PFSK-1 (cell line): ENCODE measurements around the gene KLK1.

Source experiments
- FOXP2 ChIP-seq: optimal IDR thresholded peaks from 2 replicates; pipeline ENCODE3; 2011; ENCODE audit warnings: borderline replicate concordance, control low read depth, inconsistent platforms; ENCODE audit not compliant: insufficient read depth; ENCODE audit errors: extremely low read length, extremely low read depth
- POLR2AphosphoS5 ChIP-seq: IDR thresholded peaks from 2 replicates; pipeline ENCODE4 v1.6.1; 2012; ENCODE audit warnings: low read depth, mild to moderate bottlenecking, control low read depth, low read length, moderate library complexity
- SIN3A ChIP-seq: IDR thresholded peaks from 2 replicates; pipeline ENCODE4 v1.6.1; 2012; ENCODE audit warnings: mild to moderate bottlenecking, low read length, moderate library complexity, borderline replicate concordance; ENCODE audit not compliant: insufficient read depth
- TAF1 ChIP-seq: IDR thresholded peaks from 2 replicates; pipeline ENCODE4 v1.6.1; 2012; ENCODE audit warnings: low read length, control low read depth, borderline replicate concordance; ENCODE audit not compliant: insufficient read depth
- TF ChIP-seq, protein P1 (sequence below), 2 experiments: IDR thresholded peaks; 2 replicates each; pipeline versions ENCODE4 v1.6.1 to v1.8.0; 2011 to 2012; ENCODE audit warnings: low read depth in 2 of 2, low read length in 2 of 2, control low read depth in 1 of 2, inconsistent platforms in 1 of 2, mild to moderate bottlenecking in 1 of 2, moderate library complexity in 1 of 2; ENCODE audit not compliant: insufficient read depth in 1 of 2

The KLK1 gene

DNA sequence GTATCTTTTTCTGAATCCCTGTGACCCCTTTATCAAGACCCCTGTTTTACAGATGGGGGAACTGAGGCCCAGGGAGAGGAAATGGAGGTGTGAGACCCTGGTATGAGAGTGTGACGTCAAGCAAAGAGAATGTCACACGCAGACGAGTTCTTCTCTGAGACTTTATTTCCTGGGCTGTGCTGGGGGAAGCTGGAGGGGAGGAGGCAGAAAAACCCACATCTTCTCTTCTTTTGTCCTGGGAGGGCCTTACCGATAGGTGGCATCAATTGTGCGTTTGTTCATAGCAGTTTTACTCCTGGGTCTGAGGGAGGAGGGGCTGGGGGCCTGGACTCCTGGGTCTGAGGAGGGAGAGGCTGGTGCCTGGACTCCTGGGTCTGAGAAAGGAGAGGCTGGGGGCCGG is 14.7 kb upstream of the KLK1 start:
- no peak for TF ChIP-seq SIN3A
- no peak for TF ChIP-seq TAF1
- no peak for TF ChIP-seq FOXP2
- no peak for TF ChIP-seq POLR2AphosphoS5
- TF ChIP-seq, protein P1, sequence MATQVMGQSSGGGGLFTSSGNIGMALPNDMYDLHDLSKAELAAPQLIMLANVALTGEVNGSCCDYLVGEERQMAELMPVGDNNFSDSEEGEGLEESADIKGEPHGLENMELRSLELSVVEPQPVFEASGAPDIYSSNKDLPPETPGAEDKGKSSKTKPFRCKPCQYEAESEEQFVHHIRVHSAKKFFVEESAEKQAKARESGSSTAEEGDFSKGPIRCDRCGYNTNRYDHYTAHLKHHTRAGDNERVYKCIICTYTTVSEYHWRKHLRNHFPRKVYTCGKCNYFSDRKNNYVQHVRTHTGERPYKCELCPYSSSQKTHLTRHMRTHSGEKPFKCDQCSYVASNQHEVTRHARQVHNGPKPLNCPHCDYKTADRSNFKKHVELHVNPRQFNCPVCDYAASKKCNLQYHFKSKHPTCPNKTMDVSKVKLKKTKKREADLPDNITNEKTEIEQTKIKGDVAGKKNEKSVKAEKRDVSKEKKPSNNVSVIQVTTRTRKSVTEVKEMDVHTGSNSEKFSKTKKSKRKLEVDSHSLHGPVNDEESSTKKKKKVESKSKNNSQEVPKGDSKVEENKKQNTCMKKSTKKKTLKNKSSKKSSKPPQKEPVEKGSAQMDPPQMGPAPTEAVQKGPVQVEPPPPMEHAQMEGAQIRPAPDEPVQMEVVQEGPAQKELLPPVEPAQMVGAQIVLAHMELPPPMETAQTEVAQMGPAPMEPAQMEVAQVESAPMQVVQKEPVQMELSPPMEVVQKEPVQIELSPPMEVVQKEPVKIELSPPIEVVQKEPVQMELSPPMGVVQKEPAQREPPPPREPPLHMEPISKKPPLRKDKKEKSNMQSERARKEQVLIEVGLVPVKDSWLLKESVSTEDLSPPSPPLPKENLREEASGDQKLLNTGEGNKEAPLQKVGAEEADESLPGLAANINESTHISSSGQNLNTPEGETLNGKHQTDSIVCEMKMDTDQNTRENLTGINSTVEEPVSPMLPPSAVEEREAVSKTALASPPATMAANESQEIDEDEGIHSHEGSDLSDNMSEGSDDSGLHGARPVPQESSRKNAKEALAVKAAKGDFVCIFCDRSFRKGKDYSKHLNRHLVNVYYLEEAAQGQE (IDR thresholded peaks at IDR 0.05; ENCODE audit: insufficient read depth in 1 of 2, low read depth in 2 of 2, low read length in 2 of 2): no peak

DNA sequence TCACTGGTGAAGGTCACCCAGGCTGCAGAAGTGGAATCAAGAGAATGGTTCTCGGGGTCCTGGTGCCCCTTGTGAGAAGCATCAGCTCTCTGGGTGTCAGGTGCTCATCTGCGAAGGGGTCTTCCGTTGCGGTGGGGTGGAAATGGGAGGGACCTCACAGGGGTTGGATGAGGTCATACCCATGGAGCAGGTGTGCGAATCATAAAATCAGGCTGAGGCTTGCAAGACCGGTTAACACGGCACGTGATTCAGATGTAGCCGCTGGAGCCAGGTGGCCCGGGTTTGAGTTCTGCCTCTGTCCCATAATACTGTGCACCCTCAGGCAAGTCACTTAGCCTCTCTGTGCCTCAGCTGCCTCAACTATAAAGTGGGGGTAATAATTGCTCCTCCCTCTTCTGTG is 13.7 kb upstream of the KLK1 start:
- TF ChIP-seq SIN3A: no peak
- TF ChIP-seq FOXP2: no peak
- TF ChIP-seq, protein P1 (IDR thresholded peaks at IDR 0.05; ENCODE audit: insufficient read depth in 1 of 2, low read depth in 2 of 2, low read length in 2 of 2): no peak
- no peak for TF ChIP-seq POLR2AphosphoS5
- TF ChIP-seq TAF1: no peak

DNA sequence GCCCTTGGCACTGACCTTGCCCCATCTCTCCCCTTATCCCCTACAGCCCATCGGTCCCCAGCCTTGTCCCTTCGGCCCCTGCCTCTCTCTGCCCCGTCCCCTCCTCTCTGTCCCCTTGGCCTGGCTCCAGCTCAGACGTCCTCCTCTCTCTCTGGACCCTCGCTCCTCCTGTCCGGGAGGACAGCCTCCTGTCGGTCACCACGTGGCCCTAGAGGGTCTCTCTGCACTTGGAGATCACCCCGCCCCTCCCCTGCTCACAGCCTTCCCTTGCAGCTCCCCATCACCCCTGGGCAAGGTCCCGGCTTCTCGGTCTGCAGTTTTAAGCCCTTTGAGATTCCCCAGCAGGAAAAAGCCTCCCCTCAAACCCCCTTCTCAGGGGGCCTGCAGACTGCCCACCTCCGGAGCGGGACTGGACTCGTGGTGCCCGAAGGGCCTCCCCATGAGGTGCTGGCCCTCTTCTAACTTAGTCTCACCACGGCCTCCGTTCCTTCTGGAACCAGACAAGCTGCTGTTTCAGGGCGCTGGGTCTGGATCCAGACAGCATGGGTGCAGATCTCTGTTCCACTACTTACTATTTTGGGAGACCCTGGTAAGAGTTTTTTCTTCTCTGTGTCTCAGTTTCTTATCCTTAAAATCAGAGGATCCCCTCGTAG is 13.1 kb upstream of the KLK1 start:
- no peak for TF ChIP-seq SIN3A
- TF ChIP-seq, protein P1 (IDR thresholded peaks at IDR 0.05; ENCODE audit: insufficient read depth in 1 of 2, low read depth in 2 of 2, low read length in 2 of 2): no peak
- TF ChIP-seq TAF1: no peak
- TF ChIP-seq FOXP2: no peak
- no peak for TF ChIP-seq POLR2AphosphoS5

DNA sequence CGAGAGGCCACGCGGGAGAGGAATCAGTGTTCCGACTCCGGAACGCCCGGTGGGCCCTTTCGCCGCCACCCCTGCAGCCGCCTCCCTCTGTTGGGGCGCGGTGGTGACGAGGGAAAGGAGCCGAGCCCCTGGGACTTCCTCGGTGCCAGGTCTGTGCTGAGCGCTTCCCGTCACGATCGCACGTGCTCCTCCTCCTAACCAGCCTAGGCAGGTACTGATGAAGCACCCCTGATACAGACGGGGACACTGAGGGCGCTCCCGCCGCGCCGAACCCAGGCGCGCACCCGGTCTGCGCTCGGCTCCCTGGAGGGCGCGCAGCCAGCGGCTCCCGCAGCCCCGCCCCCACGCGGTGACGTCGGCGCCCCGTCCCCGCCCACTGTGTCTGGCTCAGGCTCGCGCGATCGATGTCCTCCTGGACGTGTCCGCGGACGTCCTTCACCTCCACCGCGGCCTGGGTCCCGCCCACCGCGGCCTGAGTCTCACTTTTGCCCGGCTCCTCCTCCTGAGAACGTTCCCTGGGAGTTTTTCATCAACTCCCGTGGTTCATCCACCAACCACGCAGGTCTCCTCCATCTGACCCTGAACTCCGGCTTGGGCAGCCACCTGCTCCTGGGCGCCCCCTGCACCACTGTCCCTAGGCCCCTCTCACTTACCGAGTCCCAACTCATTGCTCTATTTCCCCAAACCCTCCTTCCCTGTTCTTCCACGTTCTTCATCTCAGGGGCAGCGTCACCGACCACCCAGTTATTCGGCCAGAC is 12.4 kb upstream of the KLK1 start:
- TF ChIP-seq SIN3A (no peak), FOXP2 (peak; percentile 52)

DNA sequence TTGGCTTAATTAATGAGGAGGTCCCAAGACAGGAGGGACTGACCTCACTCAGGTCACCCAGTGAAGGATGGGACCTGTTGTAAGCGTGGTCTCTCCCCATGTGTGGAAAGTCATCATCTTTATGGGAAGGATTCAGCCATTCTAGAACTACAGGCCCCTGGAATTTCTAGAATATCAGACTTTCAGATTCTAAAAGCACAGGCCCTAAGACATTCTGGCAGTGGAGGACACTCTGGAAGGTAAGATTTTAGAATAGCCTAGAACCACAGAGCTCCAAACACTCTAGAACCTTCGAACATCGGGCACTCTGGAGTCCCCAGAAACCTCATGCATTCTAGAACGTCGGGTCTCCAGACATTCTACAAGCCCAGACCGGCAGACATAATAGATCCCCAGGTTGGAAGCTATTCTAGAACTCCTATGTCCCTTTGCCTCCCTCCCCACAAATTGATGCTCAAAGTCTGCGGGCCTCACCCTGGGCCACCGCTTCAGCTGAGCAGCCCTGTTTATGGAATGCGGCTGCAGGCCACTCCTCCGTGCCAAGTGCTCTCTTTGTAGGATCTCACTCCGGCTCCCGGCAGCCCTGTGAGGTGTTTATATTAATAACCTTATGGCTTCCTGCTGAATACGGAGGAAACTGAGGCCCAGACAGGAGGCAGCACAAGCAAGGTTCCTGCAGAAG is 11.7 kb upstream of the KLK1 start:
- TF ChIP-seq POLR2AphosphoS5: no peak

DNA sequence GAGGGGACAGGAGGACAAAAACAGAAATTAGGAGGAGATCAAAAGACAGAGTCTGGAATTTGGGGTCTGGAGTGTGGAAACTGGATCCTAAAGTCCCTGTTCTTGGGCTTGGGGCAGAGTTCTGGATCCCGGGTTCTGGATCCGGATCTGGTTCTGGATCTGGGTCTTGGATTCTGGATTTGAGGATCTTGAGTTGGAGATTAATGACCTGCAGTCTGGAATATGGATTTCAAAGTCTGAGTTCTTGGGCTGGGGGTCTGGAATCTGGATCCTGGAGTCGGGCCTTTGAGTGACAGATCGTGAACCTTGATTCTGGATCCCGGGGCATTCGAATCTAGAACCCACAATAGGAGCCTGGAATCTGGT is 10.2 kb upstream of the KLK1 start:
- TF ChIP-seq SIN3A: no peak
- TF ChIP-seq POLR2AphosphoS5: no peak
- TF ChIP-seq, protein P1 (IDR thresholded peaks at IDR 0.05; ENCODE audit: insufficient read depth in 1 of 2, low read depth in 2 of 2, low read length in 2 of 2): no peak
- TF ChIP-seq FOXP2: no peak
- no peak for TF ChIP-seq TAF1
